HEK293 (cell line): ENCODE data around the gene STEAP1.

Source experiments
- CTCF ChIA-PET: fragments of 350-600 bp; formaldehyde crosslinking; extraction: SDS; loops from one replicate; lab custom pipeline; 2021; ENCODE audit warnings: antibody characterized with exemption; lab: Yijun Ruan, JAX
- POLR2A ChIA-PET: fragments of 300-600 bp; formaldehyde crosslinking; extraction: SDS; loops from one replicate; lab custom pipeline; 2020; ENCODE audit warnings: antibody characterized with exemption, inconsistent platforms; lab: Yijun Ruan, JAX
- H3K27ac ChIP-seq: fragments of 200-500 bp; sonication (Bioruptor generic); 2 replicates; pipeline ENCODE4 v1.5.1; 2014; ENCODE audit warnings: low read depth, low read length, control low read depth, inconsistent platforms; ENCODE audit errors: extremely low read depth
- H3K36me3 ChIP-seq, 2 experiments: fragments of 200-500 bp in 1 of 2; sonication (Bioruptor generic) in 1 of 2; 1 replicate in 1 of 2; 2 replicates in 1 of 2; pipeline ENCODE4 v1.5.1; 2014 to 2017; ENCODE audit warnings: inconsistent platforms in 2 of 2, low read length in 2 of 2; ENCODE audit not compliant: control insufficient read depth in 2 of 2, insufficient read depth in 1 of 2
- H3K4me1 ChIP-seq: fragments of 200-500 bp; sonication (Bioruptor generic); 2 replicates; pipeline ENCODE4 v1.5.1; 2014; ENCODE audit warnings: mild to moderate bottlenecking, low read length, inconsistent platforms; ENCODE audit not compliant: control insufficient read depth, insufficient read depth
- H3K4me3 ChIP-seq: 2 replicates; pipeline ENCODE4 v1.5.1; 2011; ENCODE audit warnings: low read depth, mild to moderate bottlenecking, control low read depth, low read length, moderate library complexity
- H3K9me3 ChIP-seq: fragments of 200-500 bp; sonication (Bioruptor generic); 2 replicates; pipeline ENCODE4 v1.5.1; 2014; ENCODE audit warnings: low read depth, low read length, inconsistent platforms; ENCODE audit not compliant: control insufficient read depth, insufficient read depth
- KLF7 ChIP-seq: fragments of 450-650 bp; formaldehyde crosslinking; IDR thresholded peaks from 2 replicates; pipeline ENCODE4 v1.5.1; 2016; ENCODE audit warnings: missing biosample characterization, missing genetic modification characterization, borderline replicate concordance
- MYNN ChIP-seq: fragments of 450-650 bp; formaldehyde crosslinking; IDR thresholded peaks from 2 replicates; pipeline ENCODE4 v1.5.1; 2016; ENCODE audit warnings: missing biosample characterization, missing genetic modification characterization, borderline replicate concordance
- OSR2 ChIP-seq: fragments of 450-650 bp; formaldehyde crosslinking; IDR thresholded peaks from 2 replicates; pipeline ENCODE4 v1.5.1; 2016; ENCODE audit warnings: missing biosample characterization, missing genetic modification characterization
- YY1 ChIP-seq: fragments of 450-650 bp; formaldehyde crosslinking; IDR thresholded peaks from 2 replicates; pipeline ENCODE4 v1.5.1; 2018; ENCODE audit warnings: missing biosample characterization, missing genetic modification characterization
- ZBTB20 ChIP-seq: fragments of 450-650 bp; formaldehyde crosslinking; IDR thresholded peaks from 2 replicates; pipeline ENCODE4 v1.5.1; 2016; ENCODE audit warnings: missing biosample characterization, missing genetic modification characterization
- ZBTB8A ChIP-seq: fragments of 450-650 bp; formaldehyde crosslinking; IDR thresholded peaks from 2 replicates; pipeline ENCODE4 v1.5.1; 2016; ENCODE audit warnings: missing biosample characterization, missing genetic modification characterization
- ZNF133 ChIP-seq: fragments of 450-650 bp; formaldehyde crosslinking; IDR thresholded peaks from 2 replicates; pipeline ENCODE4 v1.5.1; 2016; ENCODE audit warnings: missing biosample characterization, missing genetic modification characterization
- ZNF155 ChIP-seq: fragments of 450-650 bp; formaldehyde crosslinking; IDR thresholded peaks from 2 replicates; pipeline ENCODE4 v1.5.1; 2016; ENCODE audit warnings: missing biosample characterization, missing genetic modification characterization
- ZNF184 ChIP-seq: fragments of 450-650 bp; IDR thresholded peaks from 2 replicates; pipeline ENCODE4 v1.5.1; 2018; ENCODE audit warnings: missing biosample characterization, mild to moderate bottlenecking, missing genetic modification characterization
- ZNF324 ChIP-seq: fragments of 450-650 bp; formaldehyde crosslinking; IDR thresholded peaks from 2 replicates; pipeline ENCODE4 v1.5.1; 2016; ENCODE audit warnings: missing biosample characterization, missing genetic modification characterization
- ZNF473 ChIP-seq: fragments of 450-650 bp; formaldehyde crosslinking; IDR thresholded peaks from 2 replicates; pipeline ENCODE4 v1.5.1; 2017; ENCODE audit warnings: missing biosample characterization, missing genetic modification characterization
- ZNF560 ChIP-seq: fragments of 450-650 bp; formaldehyde crosslinking; IDR thresholded peaks from 2 replicates; pipeline ENCODE4 v1.5.1; 2017; ENCODE audit warnings: missing biosample characterization, missing genetic modification characterization, borderline replicate concordance
- ZNF621 ChIP-seq: fragments of 450-650 bp; formaldehyde crosslinking; IDR thresholded peaks from 2 replicates; pipeline ENCODE4 v1.5.1; 2017; ENCODE audit warnings: missing biosample characterization, missing genetic modification characterization
- ZNF792 ChIP-seq: fragments of 450-650 bp; formaldehyde crosslinking; IDR thresholded peaks from 2 replicates; pipeline ENCODE4 v1.5.1; 2016; ENCODE audit warnings: missing biosample characterization, missing genetic modification characterization
- TF ChIP-seq, protein P1 (sequence below): sonication (generic); formaldehyde crosslinking; IDR thresholded peaks from 2 replicates; pipeline ENCODE4 v1.8.1; 2022; ENCODE audit warnings: mild to moderate bottlenecking, moderate library complexity, missing genetic modification reagents
- TF ChIP-seq, protein P2 (sequence below): fragments of 450-650 bp; formaldehyde crosslinking; IDR thresholded peaks from 2 replicates; pipeline ENCODE4 v1.5.1; 2017; ENCODE audit warnings: missing biosample characterization, mild to moderate bottlenecking, missing genetic modification characterization, moderate library complexity
- TF ChIP-seq, protein P3 (sequence below): fragments of 450-650 bp; formaldehyde crosslinking; IDR thresholded peaks from 2 replicates; pipeline ENCODE4 v1.5.0; 2017; ENCODE audit warnings: missing biosample characterization, missing genetic modification characterization, borderline replicate concordance
- TF ChIP-seq, protein P4 (sequence below): fragments of 450-650 bp; formaldehyde crosslinking; optimal IDR thresholded peaks from 2 replicates; pipeline ENCODE3; 2016; ENCODE audit warnings: missing biosample characterization, mild to moderate bottlenecking, missing genetic modification characterization
- TF ChIP-seq, protein P5 (sequence below): fragments of 450-650 bp; formaldehyde crosslinking; IDR thresholded peaks from 2 replicates; pipeline ENCODE4 v1.5.1; 2017; ENCODE audit warnings: missing biosample characterization, missing genetic modification characterization
- TF ChIP-seq, protein P6 (sequence below): fragments of 450-650 bp; formaldehyde crosslinking; IDR thresholded peaks from 2 replicates; pipeline ENCODE4 v1.5.1; 2016; ENCODE audit warnings: missing biosample characterization, missing genetic modification characterization
- TF ChIP-seq, protein P7 (sequence below): fragments of 450-650 bp; IDR thresholded peaks from 2 replicates; pipeline ENCODE4 v1.5.1; 2018; ENCODE audit warnings: missing biosample characterization, missing genetic modification characterization

Gene STEAP1

DNA sequence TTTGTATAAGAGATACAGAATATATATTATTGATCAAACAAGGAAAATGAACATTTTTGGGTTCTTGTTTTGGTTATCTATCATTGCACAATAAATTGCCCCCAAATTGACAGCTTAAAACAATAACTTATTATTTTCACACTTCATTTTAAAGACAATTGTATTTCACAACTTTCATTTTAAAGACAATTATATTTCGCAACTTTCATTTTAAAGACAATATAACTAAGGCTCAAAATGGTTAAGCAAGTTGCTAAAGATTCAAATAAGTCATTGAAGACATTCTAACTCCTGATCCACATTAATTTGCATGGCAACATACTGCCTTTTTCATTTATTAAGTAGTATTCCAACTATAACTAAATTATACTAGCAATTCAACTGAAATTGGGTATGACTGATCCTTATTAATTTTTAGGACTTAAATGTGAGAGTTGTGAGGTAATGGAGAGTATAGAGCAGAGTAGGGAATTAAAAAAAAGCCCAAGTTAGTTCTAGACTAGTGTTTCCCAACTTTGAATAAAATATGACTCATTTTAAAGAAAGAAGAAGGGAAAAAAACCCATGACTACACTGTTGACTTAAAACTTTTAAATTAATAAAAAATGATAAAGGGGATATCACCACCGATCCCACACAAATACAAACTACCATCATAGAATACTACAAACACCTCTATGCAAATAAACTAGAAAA lies 47.4 kb downstream of the STEAP1 start:
- H3K4me1 ChIP-seq = no peaks in the 10 kb centered on the region
- H3K9me3 ChIP-seq = no peaks in the 10 kb centered on the region
- no peaks in the 10 kb centered on the region for H3K36me3 ChIP-seq
- CTCF ChIA-PET = no interaction called here
- no peak overlapping the region for H3K27ac ChIP-seq
- H3K4me3 ChIP-seq = no peak overlapping the region
- TF ChIP-seq, protein P1, sequence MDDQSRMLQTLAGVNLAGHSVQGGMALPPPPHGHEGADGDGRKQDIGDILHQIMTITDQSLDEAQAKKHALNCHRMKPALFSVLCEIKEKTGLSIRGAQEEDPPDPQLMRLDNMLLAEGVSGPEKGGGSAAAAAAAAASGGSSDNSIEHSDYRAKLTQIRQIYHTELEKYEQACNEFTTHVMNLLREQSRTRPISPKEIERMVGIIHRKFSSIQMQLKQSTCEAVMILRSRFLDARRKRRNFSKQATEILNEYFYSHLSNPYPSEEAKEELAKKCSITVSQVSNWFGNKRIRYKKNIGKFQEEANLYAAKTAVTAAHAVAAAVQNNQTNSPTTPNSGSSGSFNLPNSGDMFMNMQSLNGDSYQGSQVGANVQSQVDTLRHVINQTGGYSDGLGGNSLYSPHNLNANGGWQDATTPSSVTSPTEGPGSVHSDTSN (CRISPR knock-in tag) = no peak
- TF ChIP-seq MYNN (no peak), ZNF473 (tag by site-specific recombination) (no peak), ZNF184 (no peak), ZNF621 (tag by site-specific recombination) (no peak), ZBTB20 (tag by site-specific recombination) (no peak), ZNF560 (tag by site-specific recombination) (no peak), ZNF155 (no peak), ZNF792 (no peak)
- TF ChIP-seq, protein P2, sequence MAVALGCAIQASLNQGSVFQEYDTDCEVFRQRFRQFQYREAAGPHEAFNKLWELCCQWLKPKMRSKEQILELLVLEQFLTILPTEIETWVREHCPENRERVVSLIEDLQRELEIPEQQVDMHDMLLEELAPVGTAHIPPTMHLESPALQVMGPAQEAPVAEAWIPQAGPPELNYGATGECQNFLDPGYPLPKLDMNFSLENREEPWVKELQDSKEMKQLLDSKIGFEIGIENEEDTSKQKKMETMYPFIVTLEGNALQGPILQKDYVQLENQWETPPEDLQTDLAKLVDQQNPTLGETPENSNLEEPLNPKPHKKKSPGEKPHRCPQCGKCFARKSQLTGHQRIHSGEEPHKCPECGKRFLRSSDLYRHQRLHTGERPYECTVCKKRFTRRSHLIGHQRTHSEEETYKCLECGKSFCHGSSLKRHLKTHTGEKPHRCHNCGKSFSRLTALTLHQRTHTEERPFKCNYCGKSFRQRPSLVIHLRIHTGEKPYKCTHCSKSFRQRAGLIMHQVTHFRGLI (tag by site-specific recombination) = no peak
- TF ChIP-seq, protein P3, sequence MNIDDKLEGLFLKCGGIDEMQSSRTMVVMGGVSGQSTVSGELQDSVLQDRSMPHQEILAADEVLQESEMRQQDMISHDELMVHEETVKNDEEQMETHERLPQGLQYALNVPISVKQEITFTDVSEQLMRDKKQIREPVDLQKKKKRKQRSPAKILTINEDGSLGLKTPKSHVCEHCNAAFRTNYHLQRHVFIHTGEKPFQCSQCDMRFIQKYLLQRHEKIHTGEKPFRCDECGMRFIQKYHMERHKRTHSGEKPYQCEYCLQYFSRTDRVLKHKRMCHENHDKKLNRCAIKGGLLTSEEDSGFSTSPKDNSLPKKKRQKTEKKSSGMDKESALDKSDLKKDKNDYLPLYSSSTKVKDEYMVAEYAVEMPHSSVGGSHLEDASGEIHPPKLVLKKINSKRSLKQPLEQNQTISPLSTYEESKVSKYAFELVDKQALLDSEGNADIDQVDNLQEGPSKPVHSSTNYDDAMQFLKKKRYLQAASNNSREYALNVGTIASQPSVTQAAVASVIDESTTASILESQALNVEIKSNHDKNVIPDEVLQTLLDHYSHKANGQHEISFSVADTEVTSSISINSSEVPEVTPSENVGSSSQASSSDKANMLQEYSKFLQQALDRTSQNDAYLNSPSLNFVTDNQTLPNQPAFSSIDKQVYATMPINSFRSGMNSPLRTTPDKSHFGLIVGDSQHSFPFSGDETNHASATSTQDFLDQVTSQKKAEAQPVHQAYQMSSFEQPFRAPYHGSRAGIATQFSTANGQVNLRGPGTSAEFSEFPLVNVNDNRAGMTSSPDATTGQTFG = no peak
- TF ChIP-seq, protein P4, sequence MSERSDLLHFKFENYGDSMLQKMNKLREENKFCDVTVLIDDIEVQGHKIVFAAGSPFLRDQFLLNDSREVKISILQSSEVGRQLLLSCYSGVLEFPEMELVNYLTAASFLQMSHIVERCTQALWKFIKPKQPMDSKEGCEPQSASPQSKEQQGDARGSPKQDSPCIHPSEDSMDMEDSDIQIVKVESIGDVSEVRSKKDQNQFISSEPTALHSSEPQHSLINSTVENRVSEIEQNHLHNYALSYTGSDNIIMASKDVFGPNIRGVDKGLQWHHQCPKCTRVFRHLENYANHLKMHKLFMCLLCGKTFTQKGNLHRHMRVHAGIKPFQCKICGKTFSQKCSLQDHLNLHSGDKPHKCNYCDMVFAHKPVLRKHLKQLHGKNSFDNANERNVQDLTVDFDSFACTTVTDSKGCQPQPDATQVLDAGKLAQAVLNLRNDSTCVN = no peak
- TF ChIP-seq, all 188 proteins: peak for 0
- POLR2A ChIA-PET = no interaction called here

DNA sequence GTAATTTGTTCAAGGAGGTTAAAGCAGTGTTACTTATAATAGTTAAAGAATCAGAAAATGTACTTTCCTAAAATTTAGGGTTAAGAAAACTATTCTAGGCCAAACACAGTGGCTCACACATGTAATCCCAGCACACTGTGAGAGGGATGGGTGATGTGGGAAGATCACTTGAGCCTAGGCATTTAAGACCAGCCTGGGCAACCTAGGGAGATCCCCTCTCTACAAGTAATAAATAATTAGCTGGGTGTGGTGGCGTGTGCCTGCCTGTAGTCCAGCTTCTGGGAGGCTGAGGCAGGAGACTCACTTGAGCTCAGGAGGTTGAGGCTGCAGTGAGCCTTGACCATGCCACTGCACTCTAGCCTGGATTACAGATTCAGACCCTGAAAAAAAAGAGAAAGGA lies 53.7 kb downstream of the STEAP1 start:
- H3K4me3 ChIP-seq = no peak overlapping the region
- no peak for TF ChIP-seq ZBTB8A
- TF ChIP-seq ZNF324 (tag by site-specific recombination) = no peak
- TF ChIP-seq, protein P1 (CRISPR knock-in tag) = no peak
- TF ChIP-seq ZNF133 (tag by site-specific recombination) = no peak
- TF ChIP-seq, protein P5, sequence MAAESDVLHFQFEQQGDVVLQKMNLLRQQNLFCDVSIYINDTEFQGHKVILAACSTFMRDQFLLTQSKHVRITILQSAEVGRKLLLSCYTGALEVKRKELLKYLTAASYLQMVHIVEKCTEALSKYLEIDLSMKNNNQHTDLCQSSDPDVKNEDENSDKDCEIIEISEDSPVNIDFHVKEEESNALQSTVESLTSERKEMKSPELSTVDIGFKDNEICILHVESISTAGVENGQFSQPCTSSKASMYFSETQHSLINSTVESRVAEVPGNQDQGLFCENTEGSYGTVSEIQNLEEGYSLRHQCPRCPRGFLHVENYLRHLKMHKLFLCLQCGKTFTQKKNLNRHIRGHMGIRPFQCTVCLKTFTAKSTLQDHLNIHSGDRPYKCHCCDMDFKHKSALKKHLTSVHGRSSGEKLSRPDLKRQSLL = no peak
- TF ChIP-seq KLF7 (tag by site-specific recombination) = no peak
- no peak for TF ChIP-seq YY1 (tag by site-specific recombination)
- TF ChIP-seq, protein P6, sequence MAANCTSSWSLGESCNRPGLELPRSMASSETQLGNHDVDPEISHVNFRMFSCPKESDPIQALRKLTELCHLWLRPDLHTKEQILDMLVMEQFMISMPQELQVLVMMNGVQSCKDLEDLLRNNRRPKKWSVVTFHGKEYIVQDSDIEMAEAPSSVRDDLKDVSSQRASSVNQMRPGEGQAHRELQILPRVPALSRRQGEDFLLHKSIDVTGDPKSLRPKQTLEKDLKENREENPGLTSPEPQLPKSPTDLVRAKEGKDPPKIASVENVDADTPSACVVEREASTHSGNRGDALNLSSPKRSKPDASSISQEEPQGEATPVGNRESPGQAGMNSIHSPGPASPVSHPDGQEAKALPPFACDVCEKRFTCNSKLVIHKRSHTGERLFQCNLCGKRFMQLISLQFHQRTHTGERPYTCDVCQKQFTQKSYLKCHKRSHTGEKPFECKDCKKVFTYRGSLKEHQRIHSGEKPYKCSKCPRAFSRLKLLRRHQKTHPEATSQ (tag by site-specific recombination) = no peak
- TF ChIP-seq OSR2 (tag by site-specific recombination) = no peak
- TF ChIP-seq, protein P7, sequence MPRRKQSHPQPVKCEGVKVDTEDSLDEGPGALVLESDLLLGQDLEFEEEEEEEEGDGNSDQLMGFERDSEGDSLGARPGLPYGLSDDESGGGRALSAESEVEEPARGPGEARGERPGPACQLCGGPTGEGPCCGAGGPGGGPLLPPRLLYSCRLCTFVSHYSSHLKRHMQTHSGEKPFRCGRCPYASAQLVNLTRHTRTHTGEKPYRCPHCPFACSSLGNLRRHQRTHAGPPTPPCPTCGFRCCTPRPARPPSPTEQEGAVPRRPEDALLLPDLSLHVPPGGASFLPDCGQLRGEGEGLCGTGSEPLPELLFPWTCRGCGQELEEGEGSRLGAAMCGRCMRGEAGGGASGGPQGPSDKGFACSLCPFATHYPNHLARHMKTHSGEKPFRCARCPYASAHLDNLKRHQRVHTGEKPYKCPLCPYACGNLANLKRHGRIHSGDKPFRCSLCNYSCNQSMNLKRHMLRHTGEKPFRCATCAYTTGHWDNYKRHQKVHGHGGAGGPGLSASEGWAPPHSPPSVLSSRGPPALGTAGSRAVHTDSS (tag by site-specific recombination) = no peak
- H3K27ac ChIP-seq = no peak overlapping the region
- peaks cover 11% of the 10 kb centered on the region for H3K4me1 ChIP-seq
- POLR2A ChIA-PET = interaction anchor here (0.6 kb wide), 1 partner anchor 240 kb away, joined by 6 read pairs; no protein-coding TSS in a partner anchor
- no peaks in the 10 kb centered on the region for H3K9me3 ChIP-seq
- CTCF ChIA-PET = interaction anchor here (0.9 to 1.1 kb wide), 2 partner anchors 20 to 56 kb away, joined by 3 read pairs; no protein-coding TSS in a partner anchor
- no peaks in the 10 kb centered on the region for H3K36me3 ChIP-seq
